Renal cortical epithelial cell (primary cell): Measurements from ENCODE around the gene ANAPC4. TPM values are rescaled to one million over a fixed set of nuclear protein-coding genes. Genes with fewer than 3 reads are reported as not detected.

ENCODE experiments used
- DNase-seq: peaks from one replicate; pipeline ENCODE4 v3.0.0-alpha.2; 2011; ENCODE audit warnings: low read depth
- total RNA-seq: library from RNA; depleted of rRNA; stranded (reverse); fragments of >200 nt; gene quantifications from 2 replicates; pipeline ENCODE4 v1.2.3, GENCODE V29; 2014

Gene ANAPC4
- total RNA-seq, 1 donor from 2014 or later: 43.6 TPM

GRCh38 chr4:25377572-25378436 is 741 bp downstream of the ANAPC4 start:
- no peak for DNase-seq

- DNase-seq: no peak
Observed at GRCh38 chr4:25378437-25378743, 1.3 kb downstream of the ANAPC4 start.

- DNase-seq: no peak
Observed at GRCh38 chr4:25379591-25379990, 2.5 kb downstream of the ANAPC4 start.

GRCh38 chr4:25383647-25384046 is 6.6 kb downstream of the ANAPC4 start:
- DNase-seq: no peak

- no peak for DNase-seq
Observed at GRCh38 chr4:25386926-25387325, 9.9 kb downstream of the ANAPC4 start.

GRCh38 chr4:25397305-25397704 is 20.2 kb downstream of the ANAPC4 start:
- no peak for DNase-seq

- DNase-seq: no peak
Observed at GRCh38 chr4:25399510-25399909, 22.4 kb downstream of the ANAPC4 start.

GRCh38 chr4:25401066-25401465 is 24.0 kb downstream of the ANAPC4 start:
- peak; percentile 33 for DNase-seq

- peak; percentile 2 for DNase-seq
Observed at GRCh38 chr4:25402521-25402920, 25.5 kb downstream of the ANAPC4 start.

GRCh38 chr4:25403699-25404098 is 26.6 kb downstream of the ANAPC4 start:
- DNase-seq: no peak

GRCh38 chr4:25405453-25405852 is 28.4 kb downstream of the ANAPC4 start:
- no peak for DNase-seq

GRCh38 chr4:25406081-25406692 is 29.1 kb downstream of the ANAPC4 start:
- DNase-seq: no peak

GRCh38 chr4:25410820-25411529 is 33.9 kb downstream of the ANAPC4 start:
- DNase-seq: no peak

- no peak for DNase-seq
Observed at GRCh38 chr4:25413261-25413660, 36.2 kb downstream of the ANAPC4 start.

GRCh38 chr4:25417014-25417413 is 40.0 kb downstream of the ANAPC4 start:
- no peak for DNase-seq

GRCh38 chr4:25420931-25421330 is 43.9 kb downstream of the ANAPC4 start:
- DNase-seq: no peak

- DNase-seq: no peak
Observed at GRCh38 chr4:25421816-25422525, 44.9 kb downstream of the ANAPC4 start.

- DNase-seq: no peak
Observed at GRCh38 chr4:25423548-25423947, 46.5 kb downstream of the ANAPC4 start.

- DNase-seq: no peak
Observed at GRCh38 chr4:25424539-25425228, 47.6 kb downstream of the ANAPC4 start.

GRCh38 chr4:25425361-25425760 is 48.3 kb downstream of the ANAPC4 start:
- no peak for DNase-seq

- DNase-seq: no peak
Observed at GRCh38 chr4:25427871-25428270, 50.8 kb downstream of the ANAPC4 start.

- DNase-seq: no peak
Observed at GRCh38 chr4:25430630-25431029, 53.6 kb downstream of the ANAPC4 start.
